ENCODE measurements around the gene RAPGEF4. TPM values are rescaled to one million over a fixed set of nuclear protein-coding genes. Genes with fewer than 3 reads are reported as not detected.

The RAPGEF4 gene
- total RNA-seq, 1 experiment from 2014 or later: 0.59 TPM

- Histone ChIP-seq H3K27ac (ENCODE audit: low read depth, low read length) (no peak overlapping the region), H3K36me3 (ENCODE audit: control insufficient read depth in 1 of 2, insufficient read depth in 2 of 2, low read length in 2 of 2) (peaks cover 0 to 4% of the 10 kb centered on the region in 2 experiments; a peak in 1 of 4 replicates), H3K4me1 (ENCODE audit: control insufficient read depth in 1 of 2, insufficient read depth in 2 of 2, low read length in 2 of 2) (no peaks in the 10 kb centered on the region), H2AFZ (ENCODE audit: low read depth, low read length, poor library complexity, severe bottlenecking) (no peak overlapping the region), H3K79me2 (ENCODE audit: insufficient read depth, low read length) (peaks cover 50% of the 10 kb centered on the region), H3K9me2 (ENCODE audit: insufficient read depth) (no peaks in the 10 kb centered on the region), H3K9ac (ENCODE audit: low read length) (no peak overlapping the region), H3K9me3 (ENCODE audit: control insufficient read depth in 1 of 2, insufficient read depth in 1 of 2, low read depth in 1 of 2, low read length in 2 of 2) (no peaks in the 10 kb centered on the region), H3K4me3 (replicated peaks in 1 of 2; ENCODE audit: low read depth in 1 of 2, low read length in 2 of 2) (no peak overlapping the region), H3K4me2 (ENCODE audit: low read length) (no peak overlapping the region), H3K27me3 (ENCODE audit: insufficient read depth, low read length) (no peaks in the 10 kb centered on the region), H4K20me1 (ENCODE audit: insufficient read depth) (no peaks in the 10 kb centered on the region)
- no TSS peak for BruUV-seq (replicated peaks)
- ChIA-PET CTCF (interaction anchor here (0.9 to 1.1 kb wide), 2 partner anchors 9 to 11 kb away, joined by 3 to 5 read pairs; no protein-coding TSS in a partner anchor), POLR2A (no interaction called here), RAD21 (ENCODE audit: low non-redundant PET in 1 of 2, low total read pairs in 2 of 2, uncharacterized antibody in 2 of 2, unreplicated experiment in 2 of 2) (interaction anchor here in 1 of 2 experiments (1.4 kb wide), 1 partner anchor 64 kb away, joined by 3 read pairs; no protein-coding TSS in a partner anchor)
- no peak for TF ChIP-seq TCF7L2 (IDR thresholded peaks at IDR 0.05; ENCODE audit: borderline replicate concordance, extremely low read depth, insufficient read depth, insufficient read length)
- TF ChIP-seq ZFX (IDR thresholded peaks at IDR 0.05): no peak
- no peak for TF ChIP-seq RAD21 (IDR thresholded peaks at IDR 0.05; ENCODE audit: low read depth)
- TF ChIP-seq, protein P1, sequence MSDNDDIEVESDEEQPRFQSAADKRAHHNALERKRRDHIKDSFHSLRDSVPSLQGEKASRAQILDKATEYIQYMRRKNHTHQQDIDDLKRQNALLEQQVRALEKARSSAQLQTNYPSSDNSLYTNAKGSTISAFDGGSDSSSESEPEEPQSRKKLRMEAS (IDR thresholded peaks at IDR 0.05): no peak
- TF ChIP-seq YY1 (IDR thresholded peaks at IDR 0.05; ENCODE audit: extremely low read depth, insufficient replicate concordance, low read depth, low read length): no peak
- no peak for TF ChIP-seq CTCF (IDR thresholded peaks at IDR 0.05 in 2 of 3, conservative IDR thresholded peaks at IDR 0.05 in 1 of 3; ENCODE audit: borderline replicate concordance in 1 of 3, insufficient read depth in 1 of 3, low read depth in 2 of 3, low read length in 2 of 3)
- intact Hi-C loops (cut with micrococcal nuclease): no loop called here
- DNase-seq (ENCODE audit: low read depth, low spot score) (no peak), ATAC-seq (no peak)
Observed at GRCh38 chr2:173091910-173092309, 356.3 kb downstream of the RAPGEF4 start.

DNA sequence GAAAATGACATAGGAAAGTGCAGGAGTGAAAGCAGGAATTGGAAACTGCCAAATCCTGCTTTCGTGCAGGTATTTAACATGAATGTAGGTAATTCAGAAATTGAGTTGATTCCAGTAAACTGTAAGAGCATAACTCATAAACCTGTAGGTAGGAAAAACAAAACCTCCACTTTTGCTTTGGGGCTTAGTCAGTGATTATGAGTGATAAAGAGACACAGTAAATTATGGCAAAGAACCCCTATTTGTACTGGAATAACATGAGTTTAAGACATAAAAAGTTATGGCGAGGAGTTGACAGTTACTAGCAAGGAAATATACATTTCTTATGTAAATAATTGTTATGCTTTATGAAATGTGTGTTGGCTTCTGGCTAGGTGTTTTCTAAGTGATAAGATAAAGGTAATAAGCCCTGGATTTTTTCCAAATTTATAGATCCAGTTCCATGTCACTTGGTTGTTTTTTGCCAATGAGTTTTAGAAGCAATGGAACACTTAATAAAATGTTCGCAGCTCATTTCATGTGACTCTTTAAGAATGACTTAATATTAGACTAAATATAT is 357.3 kb downstream of the RAPGEF4 start:
- Histone ChIP-seq H3K79me2 (ENCODE audit: insufficient read depth, low read length) (peaks cover 41% of the 10 kb centered on the region), H3K27ac (ENCODE audit: low read depth, low read length) (no peak overlapping the region), H3K36me3 (ENCODE audit: control insufficient read depth in 1 of 2, insufficient read depth in 2 of 2, low read length in 2 of 2) (peaks cover 0 to 4% of the 10 kb centered on the region in 2 experiments; a peak in 1 of 4 replicates), H3K27me3 (ENCODE audit: insufficient read depth, low read length) (no peaks in the 10 kb centered on the region), H4K20me1 (ENCODE audit: insufficient read depth) (no peaks in the 10 kb centered on the region), H3K9me3 (ENCODE audit: control insufficient read depth in 1 of 2, insufficient read depth in 1 of 2, low read depth in 1 of 2, low read length in 2 of 2) (no peaks in the 10 kb centered on the region), H2AFZ (ENCODE audit: low read depth, low read length, poor library complexity, severe bottlenecking) (no peak overlapping the region), H3K9ac (ENCODE audit: low read length) (no peak overlapping the region), H3K4me2 (ENCODE audit: low read length) (no peak overlapping the region), H3K4me1 (ENCODE audit: control insufficient read depth in 1 of 2, insufficient read depth in 2 of 2, low read length in 2 of 2) (no peaks in the 10 kb centered on the region), H3K9me2 (ENCODE audit: insufficient read depth) (no peaks in the 10 kb centered on the region), H3K4me3 (replicated peaks in 1 of 2; ENCODE audit: low read depth in 1 of 2, low read length in 2 of 2) (no peak overlapping the region)
- ATAC-seq: no peak
- intact Hi-C loops (cut with micrococcal nuclease): no loop called here
- POLR2A ChIA-PET: no interaction called here
- RAD21 ChIA-PET (ENCODE audit: low non-redundant PET in 1 of 2, low total read pairs in 2 of 2, uncharacterized antibody in 2 of 2, unreplicated experiment in 2 of 2): no interaction called here
- no peak for DNase-seq (ENCODE audit: low read depth, low spot score)
- CTCF ChIA-PET: no interaction called here
- BruUV-seq (replicated peaks): no TSS peak
- TF ChIP-seq ELF1 (IDR thresholded peaks at IDR 0.05; ENCODE audit: borderline replicate concordance, low read depth): no peak
- TF ChIP-seq, protein P2, sequence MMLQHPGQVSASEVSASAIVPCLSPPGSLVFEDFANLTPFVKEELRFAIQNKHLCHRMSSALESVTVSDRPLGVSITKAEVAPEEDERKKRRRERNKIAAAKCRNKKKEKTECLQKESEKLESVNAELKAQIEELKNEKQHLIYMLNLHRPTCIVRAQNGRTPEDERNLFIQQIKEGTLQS (IDR thresholded peaks at IDR 0.05): no peak
- no peak for TF ChIP-seq POLR2AphosphoS5 (IDR thresholded peaks at IDR 0.05; ENCODE audit: low read depth, low read length)
- no peak for TF ChIP-seq EGR1 (IDR thresholded peaks at IDR 0.05; ENCODE audit: low read depth)
- no peak for TF ChIP-seq ZNF274 (IDR thresholded peaks at IDR 0.05; ENCODE audit: low read depth, low read length)
- TF ChIP-seq ZFX (IDR thresholded peaks at IDR 0.05): no peak
- no peak for TF ChIP-seq TCF7L2 (IDR thresholded peaks at IDR 0.05; ENCODE audit: borderline replicate concordance, extremely low read depth, insufficient read depth, insufficient read length)
- TF ChIP-seq JUND (IDR thresholded peaks at IDR 0.05): no peak
- TF ChIP-seq SRF (IDR thresholded peaks at IDR 0.05; ENCODE audit: low read depth): no peak
- TF ChIP-seq, protein P1 (IDR thresholded peaks at IDR 0.05): no peak
- TF ChIP-seq, protein P3, sequence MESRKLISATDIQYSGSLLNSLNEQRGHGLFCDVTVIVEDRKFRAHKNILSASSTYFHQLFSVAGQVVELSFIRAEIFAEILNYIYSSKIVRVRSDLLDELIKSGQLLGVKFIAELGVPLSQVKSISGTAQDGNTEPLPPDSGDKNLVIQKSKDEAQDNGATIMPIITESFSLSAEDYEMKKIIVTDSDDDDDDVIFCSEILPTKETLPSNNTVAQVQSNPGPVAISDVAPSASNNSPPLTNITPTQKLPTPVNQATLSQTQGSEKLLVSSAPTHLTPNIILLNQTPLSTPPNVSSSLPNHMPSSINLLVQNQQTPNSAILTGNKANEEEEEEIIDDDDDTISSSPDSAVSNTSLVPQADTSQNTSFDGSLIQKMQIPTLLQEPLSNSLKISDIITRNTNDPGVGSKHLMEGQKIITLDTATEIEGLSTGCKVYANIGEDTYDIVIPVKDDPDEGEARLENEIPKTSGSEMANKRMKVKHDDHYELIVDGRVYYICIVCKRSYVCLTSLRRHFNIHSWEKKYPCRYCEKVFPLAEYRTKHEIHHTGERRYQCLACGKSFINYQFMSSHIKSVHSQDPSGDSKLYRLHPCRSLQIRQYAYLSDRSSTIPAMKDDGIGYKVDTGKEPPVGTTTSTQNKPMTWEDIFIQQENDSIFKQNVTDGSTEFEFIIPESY (IDR thresholded peaks at IDR 0.05; ENCODE audit: extremely low read depth, insufficient replicate concordance, low read length): no peak
- TF ChIP-seq EZH2 (IDR thresholded peaks at IDR 0.05): no peak
